Measurements from ENCODE around the gene SMIM36. TPM values are rescaled to one million over a fixed set of nuclear protein-coding genes. Genes with fewer than 3 reads are reported as not detected.

SMIM36 gene
- total and polyA plus RNA-seq, 10 of the 15 experiments (the other 5 are each of a cell fraction or from before 2014, with no cell fraction given) = not detected

DNA sequence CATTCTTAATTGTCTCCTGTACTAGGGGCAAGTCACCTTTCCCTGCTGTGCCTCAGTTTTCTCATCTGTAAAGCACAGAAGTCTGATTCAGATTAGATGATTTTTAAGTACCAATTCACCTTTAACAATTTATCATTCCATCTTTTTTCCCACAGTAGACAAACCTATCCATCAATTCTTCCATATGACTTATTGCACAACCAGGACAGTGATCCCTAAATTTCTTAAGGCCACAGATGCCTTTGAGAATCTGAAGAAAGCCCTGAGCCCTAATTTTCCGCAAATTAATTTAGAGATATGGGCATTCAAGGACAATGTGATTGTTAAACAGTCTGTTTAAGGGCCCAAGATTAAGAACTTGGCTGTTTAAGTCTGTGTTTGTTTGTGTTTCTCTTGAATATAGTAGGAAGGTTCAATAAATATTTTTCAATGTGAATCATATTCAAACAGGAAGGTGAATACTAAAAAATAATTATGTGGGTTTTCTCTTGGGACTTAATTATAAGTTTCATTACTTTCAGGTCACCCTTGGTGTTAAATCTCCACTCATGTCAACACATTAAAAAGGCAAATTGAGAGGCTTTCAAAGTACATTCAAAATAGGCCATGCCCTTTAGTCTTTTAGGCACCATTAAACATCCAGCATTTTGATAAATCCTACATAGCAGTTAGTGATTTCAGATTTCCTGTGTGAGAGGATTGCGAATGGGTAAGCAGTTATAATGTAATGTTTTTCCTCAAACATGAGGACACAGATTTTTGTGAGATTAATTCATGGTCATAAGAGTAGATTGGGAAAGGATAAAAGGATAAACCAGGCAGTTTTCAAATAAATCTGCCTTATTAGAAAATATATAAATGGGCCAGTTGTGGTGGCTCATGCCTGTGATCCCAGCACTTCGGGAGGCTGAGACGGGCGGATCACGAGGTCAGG is 54.7 kb downstream of the SMIM36 start (continued):
- TF ChIP-seq, protein P1, sequence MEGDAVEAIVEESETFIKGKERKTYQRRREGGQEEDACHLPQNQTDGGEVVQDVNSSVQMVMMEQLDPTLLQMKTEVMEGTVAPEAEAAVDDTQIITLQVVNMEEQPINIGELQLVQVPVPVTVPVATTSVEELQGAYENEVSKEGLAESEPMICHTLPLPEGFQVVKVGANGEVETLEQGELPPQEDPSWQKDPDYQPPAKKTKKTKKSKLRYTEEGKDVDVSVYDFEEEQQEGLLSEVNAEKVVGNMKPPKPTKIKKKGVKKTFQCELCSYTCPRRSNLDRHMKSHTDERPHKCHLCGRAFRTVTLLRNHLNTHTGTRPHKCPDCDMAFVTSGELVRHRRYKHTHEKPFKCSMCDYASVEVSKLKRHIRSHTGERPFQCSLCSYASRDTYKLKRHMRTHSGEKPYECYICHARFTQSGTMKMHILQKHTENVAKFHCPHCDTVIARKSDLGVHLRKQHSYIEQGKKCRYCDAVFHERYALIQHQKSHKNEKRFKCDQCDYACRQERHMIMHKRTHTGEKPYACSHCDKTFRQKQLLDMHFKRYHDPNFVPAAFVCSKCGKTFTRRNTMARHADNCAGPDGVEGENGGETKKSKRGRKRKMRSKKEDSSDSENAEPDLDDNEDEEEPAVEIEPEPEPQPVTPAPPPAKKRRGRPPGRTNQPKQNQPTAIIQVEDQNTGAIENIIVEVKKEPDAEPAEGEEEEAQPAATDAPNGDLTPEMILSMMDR (IDR thresholded peaks at IDR 0.05 in 2 of 3, conservative IDR thresholded peaks at IDR 0.05 in 1 of 3; ENCODE audit: control insufficient read depth in 2 of 3, extremely low read depth in 1 of 3, insufficient read depth in 1 of 3, low read depth in 3 of 3, low read length in 3 of 3) = no peak
- TF ChIP-seq, protein P2, sequence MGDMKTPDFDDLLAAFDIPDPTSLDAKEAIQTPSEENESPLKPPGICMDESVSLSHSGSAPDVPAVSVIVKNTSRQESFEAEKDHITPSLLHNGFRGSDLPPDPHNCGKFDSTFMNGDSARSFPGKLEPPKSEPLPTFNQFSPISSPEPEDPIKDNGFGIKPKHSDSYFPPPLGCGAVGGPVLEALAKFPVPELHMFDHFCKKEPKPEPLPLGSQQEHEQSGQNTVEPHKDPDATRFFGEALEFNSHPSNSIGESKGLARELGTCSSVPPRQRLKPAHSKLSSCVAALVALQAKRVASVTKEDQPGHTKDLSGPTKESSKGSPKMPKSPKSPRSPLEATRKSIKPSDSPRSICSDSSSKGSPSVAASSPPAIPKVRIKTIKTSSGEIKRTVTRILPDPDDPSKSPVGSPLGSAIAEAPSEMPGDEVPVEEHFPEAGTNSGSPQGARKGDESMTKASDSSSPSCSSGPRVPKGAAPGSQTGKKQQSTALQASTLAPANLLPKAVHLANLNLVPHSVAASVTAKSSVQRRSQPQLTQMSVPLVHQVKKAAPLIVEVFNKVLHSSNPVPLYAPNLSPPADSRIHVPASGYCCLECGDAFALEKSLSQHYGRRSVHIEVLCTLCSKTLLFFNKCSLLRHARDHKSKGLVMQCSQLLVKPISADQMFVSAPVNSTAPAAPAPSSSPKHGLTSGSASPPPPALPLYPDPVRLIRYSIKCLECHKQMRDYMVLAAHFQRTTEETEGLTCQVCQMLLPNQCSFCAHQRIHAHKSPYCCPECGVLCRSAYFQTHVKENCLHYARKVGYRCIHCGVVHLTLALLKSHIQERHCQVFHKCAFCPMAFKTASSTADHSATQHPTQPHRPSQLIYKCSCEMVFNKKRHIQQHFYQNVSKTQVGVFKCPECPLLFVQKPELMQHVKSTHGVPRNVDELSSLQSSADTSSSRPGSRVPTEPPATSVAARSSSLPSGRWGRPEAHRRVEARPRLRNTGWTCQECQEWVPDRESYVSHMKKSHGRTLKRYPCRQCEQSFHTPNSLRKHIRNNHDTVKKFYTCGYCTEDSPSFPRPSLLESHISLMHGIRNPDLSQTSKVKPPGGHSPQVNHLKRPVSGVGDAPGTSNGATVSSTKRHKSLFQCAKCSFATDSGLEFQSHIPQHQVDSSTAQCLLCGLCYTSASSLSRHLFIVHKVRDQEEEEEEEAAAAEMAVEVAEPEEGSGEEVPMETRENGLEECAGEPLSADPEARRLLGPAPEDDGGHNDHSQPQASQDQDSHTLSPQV (IDR thresholded peaks at IDR 0.05) = no peak
- TF ChIP-seq MEF2B (IDR thresholded peaks at IDR 0.05; ENCODE audit: partially characterized antibody, poor library complexity, severe bottlenecking) = peak; percentile 91
- TF ChIP-seq TCF3 (IDR thresholded peaks at IDR 0.05; ENCODE audit: borderline replicate concordance, insufficient read depth, low read depth, low read length) = no peak
- TF ChIP-seq MTA2 (IDR thresholded peaks at IDR 0.05; ENCODE audit: low read depth) = peak; percentile 95
- no peak for TF ChIP-seq NFYA (IDR thresholded peaks at IDR 0.05; ENCODE audit: borderline replicate concordance, low read depth, low read length)
- TF ChIP-seq NR2C2 (IDR thresholded peaks at IDR 0.05; ENCODE audit: borderline replicate concordance, control insufficient read depth, insufficient read length, low read depth) = no peak
- 0 out of 2 replicates have a peak, but pooled peaks have one; percentile 25 for TF ChIP-seq BMI1 (IDR thresholded peaks at IDR 0.05; ENCODE audit: borderline replicate concordance)
- TF ChIP-seq, protein P3, sequence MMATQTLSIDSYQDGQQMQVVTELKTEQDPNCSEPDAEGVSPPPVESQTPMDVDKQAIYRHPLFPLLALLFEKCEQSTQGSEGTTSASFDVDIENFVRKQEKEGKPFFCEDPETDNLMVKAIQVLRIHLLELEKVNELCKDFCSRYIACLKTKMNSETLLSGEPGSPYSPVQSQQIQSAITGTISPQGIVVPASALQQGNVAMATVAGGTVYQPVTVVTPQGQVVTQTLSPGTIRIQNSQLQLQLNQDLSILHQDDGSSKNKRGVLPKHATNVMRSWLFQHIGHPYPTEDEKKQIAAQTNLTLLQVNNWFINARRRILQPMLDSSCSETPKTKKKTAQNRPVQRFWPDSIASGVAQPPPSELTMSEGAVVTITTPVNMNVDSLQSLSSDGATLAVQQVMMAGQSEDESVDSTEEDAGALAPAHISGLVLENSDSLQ (IDR thresholded peaks at IDR 0.05) = no peak
- no peak for TF ChIP-seq ZNF622 (IDR thresholded peaks at IDR 0.05)
- TF ChIP-seq TCF7 (IDR thresholded peaks at IDR 0.05; ENCODE audit: borderline replicate concordance) = no peak
- TF ChIP-seq, protein P4, sequence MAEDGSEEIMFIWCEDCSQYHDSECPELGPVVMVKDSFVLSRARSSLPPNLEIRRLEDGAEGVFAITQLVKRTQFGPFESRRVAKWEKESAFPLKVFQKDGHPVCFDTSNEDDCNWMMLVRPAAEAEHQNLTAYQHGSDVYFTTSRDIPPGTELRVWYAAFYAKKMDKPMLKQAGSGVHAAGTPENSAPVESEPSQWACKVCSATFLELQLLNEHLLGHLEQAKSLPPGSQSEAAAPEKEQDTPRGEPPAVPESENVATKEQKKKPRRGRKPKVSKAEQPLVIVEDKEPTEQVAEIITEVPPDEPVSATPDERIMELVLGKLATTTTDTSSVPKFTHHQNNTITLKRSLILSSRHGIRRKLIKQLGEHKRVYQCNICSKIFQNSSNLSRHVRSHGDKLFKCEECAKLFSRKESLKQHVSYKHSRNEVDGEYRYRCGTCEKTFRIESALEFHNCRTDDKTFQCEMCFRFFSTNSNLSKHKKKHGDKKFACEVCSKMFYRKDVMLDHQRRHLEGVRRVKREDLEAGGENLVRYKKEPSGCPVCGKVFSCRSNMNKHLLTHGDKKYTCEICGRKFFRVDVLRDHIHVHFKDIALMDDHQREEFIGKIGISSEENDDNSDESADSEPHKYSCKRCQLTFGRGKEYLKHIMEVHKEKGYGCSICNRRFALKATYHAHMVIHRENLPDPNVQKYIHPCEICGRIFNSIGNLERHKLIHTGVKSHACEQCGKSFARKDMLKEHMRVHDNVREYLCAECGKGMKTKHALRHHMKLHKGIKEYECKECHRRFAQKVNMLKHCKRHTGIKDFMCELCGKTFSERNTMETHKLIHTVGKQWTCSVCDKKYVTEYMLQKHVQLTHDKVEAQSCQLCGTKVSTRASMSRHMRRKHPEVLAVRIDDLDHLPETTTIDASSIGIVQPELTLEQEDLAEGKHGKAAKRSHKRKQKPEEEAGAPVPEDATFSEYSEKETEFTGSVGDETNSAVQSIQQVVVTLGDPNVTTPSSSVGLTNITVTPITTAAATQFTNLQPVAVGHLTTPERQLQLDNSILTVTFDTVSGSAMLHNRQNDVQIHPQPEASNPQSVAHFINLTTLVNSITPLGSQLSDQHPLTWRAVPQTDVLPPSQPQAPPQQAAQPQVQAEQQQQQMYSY (CRISPR knock-in tag; IDR thresholded peaks at IDR 0.05) = no peak
- TF ChIP-seq STAT3 (IDR thresholded peaks at IDR 0.05; ENCODE audit: low read depth, low read length) = no peak
- no peak for TF ChIP-seq RAD51 (IDR thresholded peaks at IDR 0.05)
- TF ChIP-seq BHLHE40 (IDR thresholded peaks at IDR 0.05; ENCODE audit: borderline replicate concordance in 1 of 2, low read depth in 2 of 2, low read length in 1 of 2) = peak; percentile 30 to 36; a peak in 1 of 4 replicates
